ENCODE data around the gene MZT2A.

MZT2A gene

GRCh38 chr2:131445896-131446295 is 46.3 kb downstream of the MZT2A start:
- no peak for TF ChIP-seq ZBTB7A (IDR thresholded peaks at IDR 0.05; ENCODE audit: low read depth)
- no peak for TF ChIP-seq TAF1 (IDR thresholded peaks at IDR 0.05; ENCODE audit: low read depth)
- TF ChIP-seq REST (IDR thresholded peaks at IDR 0.05; ENCODE audit: low read depth) = no peak
- TF ChIP-seq YY1 (IDR thresholded peaks at IDR 0.05; ENCODE audit: low read depth) = no peak
- TF ChIP-seq MAX (IDR thresholded peaks at IDR 0.05) = no peak
- no peak for TF ChIP-seq EP300 (IDR thresholded peaks at IDR 0.05; ENCODE audit: borderline replicate concordance)
- TF ChIP-seq CEBPB (IDR thresholded peaks at IDR 0.05) = no peak
- TF ChIP-seq FOXM1 (IDR thresholded peaks at IDR 0.05; ENCODE audit: borderline replicate concordance, low read depth) = no peak
- TF ChIP-seq TCF12 (IDR thresholded peaks at IDR 0.05; ENCODE audit: low read depth) = no peak
- TF ChIP-seq NFIC (IDR thresholded peaks at IDR 0.05) = no peak

Data from Ishikawa (cell line).